Activated naive CD4-positive, alpha-beta T cell treated with anti-CD3 and anti-CD28 coated beads, Interleukin-2, amount 50 U/mL, for 16 hours (primary cell): ENCODE measurements around the gene RPAIN.
"Not testable (repeated sequence)": the region's sequence is repeated elsewhere in the genome, so short reads cannot be mapped to it uniquely, and the experiment has no call there.

ENCODE experiments used
- DNase-seq: peaks from one replicate; pipeline ENCODE4 v3.0.0-alpha.2; 2020

Gene RPAIN

GRCh38 chr17:5430413-5430999 lies 10.5 kb downstream of the RPAIN start:
- DNase-seq: no peak

DNA sequence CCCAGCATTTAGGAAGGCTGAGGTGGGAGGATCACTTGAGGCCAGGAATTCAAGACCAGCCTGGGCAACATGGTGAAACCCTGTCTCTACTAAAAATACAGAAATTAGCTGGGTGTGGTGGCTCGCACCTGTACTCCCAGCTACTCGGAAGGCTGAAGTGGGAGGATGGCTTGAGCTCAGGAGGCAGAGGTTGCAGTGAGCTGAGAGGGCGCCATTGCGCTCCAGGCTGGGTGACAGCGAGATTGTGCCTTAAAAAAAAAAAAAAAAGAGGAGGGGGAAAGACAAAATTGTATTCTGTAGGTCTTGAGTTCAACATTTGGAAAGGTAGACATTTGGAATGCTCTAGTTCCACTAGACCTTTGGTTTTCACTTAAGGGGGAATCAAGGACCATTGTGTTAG lies 11.3 kb downstream of the RPAIN start:
- DNase-seq: not testable (repeated sequence)

GRCh38 chr17:5431949-5432556 lies 12.1 kb downstream of the RPAIN start:
- no peak for DNase-seq

GRCh38 chr17:5434984-5435383 lies 15.0 kb downstream of the RPAIN start:
- no peak for DNase-seq

GRCh38 chr17:5435781-5436315 lies 15.9 kb downstream of the RPAIN start:
- not testable (repeated sequence) for DNase-seq

- no peak for DNase-seq
Measured at GRCh38 chr17:5437721-5438317, 17.8 kb downstream of the RPAIN start.

DNA sequence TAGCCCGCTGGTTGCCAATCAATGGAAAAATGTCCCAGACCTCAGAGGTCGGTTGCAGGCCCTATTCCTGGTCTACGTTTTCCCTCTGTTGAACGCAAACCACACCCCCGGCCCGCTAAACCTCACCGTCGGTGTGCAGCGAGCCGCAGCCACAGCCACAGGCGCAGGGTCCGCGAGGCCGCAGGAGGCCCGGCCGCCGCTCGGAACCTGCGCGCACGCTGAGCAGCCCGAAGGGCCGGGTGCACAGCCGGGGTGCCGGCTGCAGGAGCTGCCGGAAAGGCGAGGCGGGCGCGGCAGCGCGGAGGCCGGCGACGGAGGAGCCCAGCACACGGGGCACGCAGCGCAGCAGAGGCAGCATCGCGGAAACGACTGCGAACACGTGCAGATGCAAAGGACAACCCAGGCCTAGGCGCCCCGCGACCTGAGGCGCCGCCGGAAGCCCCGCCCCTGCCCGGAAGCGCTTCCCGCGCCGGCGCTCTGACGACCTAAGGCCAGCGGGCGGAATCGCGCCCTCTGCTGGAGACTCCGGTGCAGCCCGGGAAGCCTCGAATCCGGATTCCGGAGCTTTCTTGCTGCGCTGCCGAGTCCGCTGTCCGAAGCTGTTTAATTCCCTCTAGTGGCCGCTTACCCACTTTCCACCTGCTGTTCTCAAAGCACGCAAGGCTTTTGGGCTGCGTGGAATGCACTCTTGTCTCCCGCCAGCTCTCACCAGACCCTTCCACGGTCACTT lies 18.9 kb downstream of the RPAIN start, which contains the start of gene C1QBP:
Gene C1QBP, minus strand, starts transcription at position 440 of the 730 bp plus-strand sequence. Its CDS starts 82 bp downstream, at position 358.
- DNase-seq: peak; percentile 90

DNA sequence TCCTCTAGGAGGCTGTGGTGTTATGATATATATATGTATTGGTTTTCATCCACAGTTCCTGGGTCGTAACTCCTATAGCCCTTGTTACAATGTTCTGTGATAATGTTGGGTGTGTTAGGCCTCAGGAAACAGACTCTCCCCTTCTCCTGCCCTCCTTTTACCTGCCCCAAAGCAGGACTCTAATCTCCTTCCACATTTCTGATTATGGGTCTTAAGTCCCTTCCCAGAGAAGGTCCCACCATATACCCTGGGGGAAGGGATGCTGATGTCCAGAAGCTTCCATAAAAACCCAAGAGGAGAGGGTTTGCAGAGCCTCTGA lies 19.4 kb downstream of the RPAIN start:
- DNase-seq: no peak

DNA sequence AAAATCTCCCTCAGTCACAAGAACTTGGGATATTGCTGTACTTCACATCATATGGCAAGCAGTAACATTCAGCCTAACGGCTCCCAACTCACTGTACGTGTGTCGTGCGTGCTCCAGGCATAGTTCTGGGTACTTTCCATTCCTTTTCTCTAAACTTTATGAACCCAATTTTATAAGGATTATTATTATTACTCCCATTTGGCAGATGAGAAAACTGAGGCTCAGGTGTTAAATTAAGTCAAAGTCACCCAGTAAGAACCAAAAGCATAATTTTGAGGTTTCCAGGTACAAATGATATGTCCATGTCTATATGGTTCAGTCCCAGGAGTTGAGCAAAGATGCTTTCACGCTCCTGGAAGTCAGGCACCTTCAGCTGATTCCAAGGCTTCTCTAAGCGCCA lies 23.7 kb downstream of the RPAIN start:
- DNase-seq: no peak

GRCh38 chr17:5444209-5444608 lies 24.2 kb downstream of the RPAIN start:
- no peak for DNase-seq

DNA sequence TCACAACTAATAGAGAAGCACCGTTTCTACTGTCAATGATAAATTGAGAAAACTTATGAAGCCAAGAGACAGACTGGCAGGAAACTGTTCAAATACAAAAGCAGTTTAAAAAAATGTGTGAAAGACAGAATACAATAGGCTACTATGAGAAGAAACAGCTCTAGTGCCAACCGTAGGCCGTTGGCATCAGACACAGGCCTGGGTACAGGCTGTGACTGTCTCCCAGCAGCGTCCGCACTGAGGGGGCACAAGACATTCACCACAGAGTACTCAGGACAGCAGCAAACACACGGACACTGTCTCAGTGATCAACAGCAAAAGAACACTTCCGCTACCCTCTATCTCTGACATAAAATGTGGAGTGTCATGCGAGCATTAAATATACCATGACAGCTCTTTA lies 26.8 kb downstream of the RPAIN start:
- DNase-seq: no peak

GRCh38 chr17:5464717-5465507 lies 44.9 kb downstream of the RPAIN start:
- DNase-seq: no peak

DNA sequence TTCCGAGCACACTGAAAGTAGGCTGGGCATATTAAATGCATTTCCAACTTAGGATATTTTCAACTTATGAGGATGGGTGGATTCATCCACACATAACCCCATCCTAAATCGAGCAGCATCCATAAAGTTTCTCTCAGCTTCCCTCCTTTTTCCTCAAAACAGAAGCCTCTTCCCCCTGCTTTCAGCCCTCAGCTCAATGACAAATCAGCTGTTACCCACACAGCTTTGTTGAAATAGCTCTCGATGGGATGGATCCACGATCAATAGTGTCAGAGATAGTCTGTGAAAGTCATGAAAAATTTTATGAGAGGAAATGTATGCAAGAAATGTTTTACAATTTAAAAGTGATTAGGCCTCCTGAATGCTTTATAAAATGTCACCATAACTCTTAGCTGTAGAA lies 46.3 kb downstream of the RPAIN start:
- DNase-seq: no peak

DNA sequence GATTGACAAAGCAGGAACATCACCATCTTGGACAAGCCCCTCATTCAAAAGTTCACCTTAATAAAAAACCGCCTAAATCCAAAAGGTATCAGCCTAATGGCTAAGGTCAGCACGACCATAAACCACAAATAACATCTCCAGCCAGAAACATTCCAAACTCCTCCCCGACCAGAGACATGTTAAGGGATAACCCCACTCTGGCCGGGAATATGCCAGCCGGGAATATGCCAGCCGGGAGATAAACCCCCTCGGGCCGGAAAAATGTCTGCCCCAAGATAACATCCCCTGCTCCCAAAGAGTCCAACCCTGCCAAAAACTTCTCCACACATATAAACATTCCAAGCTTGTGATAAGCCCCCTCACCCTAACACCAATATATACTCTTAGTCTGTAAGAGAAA lies 47.4 kb downstream of the RPAIN start:
- no peak for DNase-seq

- DNase-seq: peak; percentile 45
Measured at GRCh38 chr17:5468075-5468473, 48.1 kb downstream of the RPAIN start.

DNA sequence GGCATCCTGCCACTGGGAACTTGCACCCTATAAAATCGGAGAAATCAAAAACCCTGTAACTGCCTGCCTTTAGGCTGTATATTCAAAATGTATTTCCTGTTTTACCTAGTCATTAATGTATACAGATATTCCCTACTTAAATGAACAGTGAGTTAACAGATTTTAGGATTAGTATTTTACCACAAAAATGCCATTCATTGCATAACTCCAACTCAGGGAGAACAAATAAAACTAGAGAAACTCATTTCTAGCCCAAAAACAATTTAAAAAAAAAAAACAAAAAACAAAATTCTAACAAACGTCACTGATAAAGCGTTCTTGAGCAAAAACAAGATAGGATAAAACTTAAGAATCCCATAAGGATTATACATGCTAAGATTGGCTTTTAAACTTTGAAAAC lies 52.5 kb downstream of the RPAIN start:
- no peak for DNase-seq

DNA sequence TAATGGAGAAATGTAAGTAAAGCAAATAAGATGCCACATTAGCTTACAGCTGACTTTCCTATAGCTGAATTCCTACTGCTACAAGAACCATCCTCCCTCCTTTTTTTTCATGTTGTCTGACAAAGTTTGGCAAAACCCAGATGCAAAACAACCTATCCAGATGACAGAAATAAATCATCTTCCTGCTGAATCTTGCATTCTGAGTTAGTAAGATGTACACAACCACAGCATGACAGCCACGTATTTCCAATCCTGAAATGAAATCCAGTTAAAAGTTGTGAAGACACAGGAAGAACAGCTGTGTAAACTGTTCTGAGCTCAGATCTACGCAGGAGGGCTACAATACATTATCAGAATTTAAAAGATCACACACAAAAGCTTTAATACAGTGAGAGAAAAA lies 53.9 kb downstream of the RPAIN start:
- DNase-seq: no peak

GRCh38 chr17:5478992-5479391 lies 59.0 kb downstream of the RPAIN start:
- no peak for DNase-seq

DNA sequence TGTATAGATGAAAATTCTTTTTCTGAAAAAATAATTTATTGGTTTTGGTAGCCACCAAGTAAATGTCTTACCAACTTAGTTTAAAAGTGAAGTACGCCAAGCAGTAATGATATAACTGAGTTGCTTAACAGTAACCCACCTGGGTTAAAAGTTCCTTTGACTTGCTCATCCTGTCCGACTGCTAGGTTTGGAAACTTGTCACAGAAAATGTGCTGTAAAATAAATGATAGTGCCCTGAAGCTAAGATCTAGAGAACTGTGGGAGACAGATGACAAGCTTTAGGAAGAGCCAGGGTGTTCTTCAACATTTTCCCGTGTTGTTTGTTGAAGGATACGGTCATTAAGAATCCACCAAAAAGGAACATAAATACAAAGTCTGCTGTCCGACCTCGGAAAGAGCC lies 61.0 kb downstream of the RPAIN start:
- DNase-seq: no peak

- DNase-seq: no peak
Measured at GRCh38 chr17:5481451-5481850, 61.5 kb downstream of the RPAIN start.
